Measurements from ENCODE around the gene ADAMTS14.

The ADAMTS14 gene

GRCh38 chr10:70771311-70772194 lies 99.2 kb downstream of the ADAMTS14 start:
- no peak for DNase-seq (ENCODE audit: low spot score)

GRCh38 chr10:70772627-70773026 lies 100.3 kb downstream of the ADAMTS14 start:
- no peak for DNase-seq (ENCODE audit: low spot score)

DNA sequence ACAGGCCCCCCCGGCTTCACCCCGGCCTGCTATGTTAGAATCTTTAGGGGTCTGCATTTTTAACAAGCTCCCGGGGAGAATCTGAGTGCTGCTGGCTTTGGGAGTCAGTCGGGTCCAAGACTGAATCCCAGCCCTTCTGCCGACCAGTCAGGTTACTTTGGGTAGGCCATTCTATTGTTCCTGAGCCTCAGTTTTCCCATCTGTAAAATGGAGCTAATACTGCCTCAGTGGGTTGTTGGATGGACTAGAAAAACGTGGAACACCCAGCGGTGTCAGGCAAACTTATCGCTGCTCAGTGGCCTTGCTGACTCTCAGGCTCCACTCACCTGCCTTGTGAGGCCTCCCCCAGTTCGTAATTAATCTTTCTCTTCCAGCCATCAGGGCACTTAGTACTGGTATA lies 101.2 kb downstream of the ADAMTS14 start:
- no peak for DNase-seq (ENCODE audit: low spot score)

GRCh38 chr10:70773965-70774809 lies 101.9 kb downstream of the ADAMTS14 start:
- no peak for DNase-seq (ENCODE audit: low spot score)

DNA sequence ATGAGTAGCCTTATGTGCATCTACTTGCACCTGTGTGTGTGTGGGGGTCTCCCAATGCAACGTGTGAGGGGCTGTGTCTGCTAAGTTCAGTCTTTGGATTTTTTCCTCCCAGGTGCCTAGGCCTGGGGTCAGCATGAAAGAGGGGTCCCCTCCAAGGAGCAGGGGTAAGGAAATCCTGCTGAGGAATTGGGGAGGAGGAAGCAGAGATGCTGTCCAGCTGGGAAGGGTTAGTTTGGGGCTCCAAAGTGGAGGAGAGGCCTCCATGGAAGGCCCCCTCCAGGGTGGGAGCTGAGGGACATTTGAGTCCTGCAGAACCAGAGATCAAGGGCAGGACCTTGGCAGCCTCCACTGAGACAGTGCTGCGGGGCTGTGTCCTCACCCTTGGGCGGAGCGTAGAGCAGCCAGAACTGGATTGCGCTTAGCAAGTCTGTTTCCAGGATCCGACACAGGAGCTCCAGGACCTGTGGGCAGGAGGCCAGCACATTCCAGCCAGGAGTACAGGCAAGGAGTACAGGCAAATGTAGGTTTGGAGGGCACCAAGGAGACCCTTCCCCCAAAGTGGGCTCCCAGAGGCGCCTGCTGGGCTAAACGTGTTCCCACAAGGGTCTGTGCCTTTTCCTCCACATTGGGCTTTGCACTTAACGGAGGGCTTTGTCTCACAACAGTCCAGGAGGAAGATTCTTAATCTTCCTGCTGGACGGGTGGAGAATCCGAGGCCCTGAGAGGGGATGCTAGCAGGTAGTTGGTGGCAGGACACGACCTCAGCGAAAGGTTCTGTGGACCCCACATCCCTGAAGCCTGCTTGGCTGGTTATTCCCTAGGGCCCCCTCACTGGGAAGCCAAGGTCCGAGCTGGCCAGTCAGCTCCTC lies 102.7 kb downstream of the ADAMTS14 start:
- DNase-seq (ENCODE audit: low spot score): no peak

DNA sequence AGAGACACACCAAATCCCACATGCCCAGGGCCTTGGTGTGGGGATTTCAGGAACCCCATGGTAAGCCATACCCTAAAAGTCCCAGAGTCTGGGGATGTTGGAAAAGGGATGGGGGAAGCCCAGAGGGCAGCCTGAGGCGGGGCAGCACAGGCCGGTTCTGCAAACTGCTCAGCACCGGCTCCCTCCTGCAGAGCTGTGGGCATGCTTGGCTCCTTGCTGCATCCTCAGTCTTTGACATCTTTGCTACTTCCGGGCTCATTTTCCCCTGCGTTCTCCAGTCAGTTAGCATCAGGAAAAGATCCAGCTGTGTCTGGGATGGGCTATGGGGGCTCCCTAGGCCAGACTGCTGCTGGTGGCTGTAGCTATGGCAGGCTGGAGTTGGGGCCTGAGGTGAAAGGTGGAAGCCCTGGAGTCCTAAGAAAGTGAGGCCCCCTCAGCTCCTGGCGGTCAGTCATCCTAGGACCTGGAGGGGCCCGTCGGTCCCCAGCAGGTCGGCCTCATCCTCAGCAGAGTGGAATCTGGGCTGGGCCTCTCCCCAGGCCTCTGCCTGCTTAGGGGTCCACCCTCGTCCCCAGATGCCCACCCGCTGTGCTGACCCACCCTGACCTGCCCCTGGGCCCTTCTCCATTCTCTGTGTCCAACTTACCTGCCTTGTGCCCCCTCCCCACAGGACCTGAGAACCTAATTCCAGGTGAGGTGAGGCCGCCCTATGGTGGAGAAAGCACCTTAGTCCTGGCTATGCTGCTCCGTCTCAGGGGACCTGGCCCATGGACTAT lies 103.6 kb downstream of the ADAMTS14 start:
- DNase-seq (ENCODE audit: low spot score): no peak

- DNase-seq (ENCODE audit: low spot score): no peak
Measured at GRCh38 chr10:70776455-70777005, 104.2 kb downstream of the ADAMTS14 start.

- no peak for DNase-seq (ENCODE audit: low spot score)
Measured at GRCh38 chr10:70777063-70777875, 105.0 kb downstream of the ADAMTS14 start.

DNA sequence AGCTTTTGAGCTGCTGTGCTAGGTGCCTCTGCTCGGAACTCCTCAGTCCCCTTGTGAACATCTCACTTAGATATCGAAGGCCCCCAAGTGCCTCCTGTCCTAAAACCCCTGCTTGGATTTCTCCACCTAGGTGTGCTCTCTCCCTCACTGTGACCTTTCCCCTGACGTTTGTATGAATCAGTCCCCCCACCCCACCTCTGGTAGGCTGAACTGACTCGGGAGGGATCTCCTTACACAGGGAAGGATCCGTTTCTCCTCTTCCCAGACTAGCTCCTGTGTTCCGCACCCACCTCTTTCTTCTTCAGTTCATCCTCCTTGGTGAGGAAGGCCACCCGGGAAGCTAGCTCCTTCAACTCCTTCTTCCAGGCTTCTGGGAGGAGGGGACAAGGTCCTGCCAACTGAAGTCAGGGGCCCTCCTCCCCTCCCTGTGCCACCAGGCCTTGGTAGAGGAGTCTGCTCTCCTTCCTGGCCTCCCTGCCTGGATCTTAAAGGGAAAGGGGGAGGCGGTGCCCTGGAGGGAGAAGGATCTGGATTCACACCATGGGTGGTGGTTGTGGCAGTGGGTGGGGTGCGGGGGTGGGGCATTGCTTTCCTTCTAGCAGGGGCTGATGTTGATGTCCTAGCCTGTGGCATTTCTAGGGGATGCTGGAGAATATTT lies 106.1 kb downstream of the ADAMTS14 start:
- no peak for DNase-seq (ENCODE audit: low spot score)

DNA sequence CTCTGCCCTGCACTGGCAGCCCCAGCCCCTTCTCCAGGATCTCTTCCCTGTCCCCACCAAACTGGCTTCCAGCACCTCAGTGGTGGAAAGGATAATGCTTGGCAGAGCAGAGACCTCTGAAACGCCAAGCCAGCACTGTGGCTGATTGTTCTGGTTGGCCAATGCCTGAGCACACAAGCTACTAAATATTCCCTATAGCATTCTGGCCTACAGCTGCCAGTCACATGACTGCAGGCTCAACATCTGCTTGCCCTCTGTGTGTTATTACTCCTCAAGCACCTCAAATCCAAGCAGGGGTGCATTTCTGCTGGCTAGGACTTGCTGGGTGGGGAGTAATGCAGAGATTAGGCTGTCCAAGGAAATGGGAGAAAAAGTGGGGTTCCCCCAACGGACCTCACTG lies 106.8 kb downstream of the ADAMTS14 start:
- no peak for DNase-seq (ENCODE audit: low spot score)

DNA sequence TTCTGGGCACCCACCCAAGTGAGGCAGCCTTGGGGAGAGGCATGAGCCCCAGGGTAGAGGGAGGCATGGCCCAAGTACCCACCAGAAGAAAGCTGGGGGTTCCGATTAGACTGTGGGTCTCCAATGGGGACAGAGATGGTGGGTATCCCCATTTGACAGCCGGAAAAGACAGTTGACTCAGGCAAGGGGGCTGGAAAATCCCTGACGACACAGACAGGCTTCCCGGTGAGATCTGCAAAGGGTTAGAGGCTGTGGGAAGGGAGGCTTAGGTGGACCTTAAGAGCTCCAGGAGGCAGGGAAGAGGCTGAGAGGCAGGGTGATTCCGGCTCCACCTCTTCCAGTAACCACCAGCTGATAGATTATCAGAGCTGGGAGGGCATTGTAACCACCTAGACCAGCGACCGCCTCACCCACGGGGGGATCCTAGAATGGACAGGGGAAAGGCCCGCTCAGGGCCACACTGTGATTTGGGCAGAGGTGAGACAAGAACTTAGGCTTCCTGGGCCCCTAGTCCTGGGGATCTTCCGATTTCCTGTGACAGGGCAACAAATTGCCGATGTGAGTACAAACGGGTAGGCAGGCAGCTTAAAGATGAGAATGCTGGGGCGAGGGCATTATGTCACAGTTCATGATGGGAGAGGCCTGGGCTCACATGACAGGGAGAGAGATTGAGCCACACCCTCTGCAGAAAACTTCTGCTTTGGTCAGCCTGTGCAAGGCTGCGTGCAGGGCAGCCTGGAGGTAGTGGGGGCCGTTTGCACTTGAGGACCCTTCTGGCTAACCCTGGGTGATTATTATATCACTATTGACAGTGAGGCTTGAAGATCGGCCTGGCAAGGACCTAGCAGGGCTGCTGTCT lies 107.4 kb downstream of the ADAMTS14 start:
- DNase-seq (ENCODE audit: low spot score): no peak

- DNase-seq (ENCODE audit: low spot score): no peak
Measured at GRCh38 chr10:70780370-70780760, 108.1 kb downstream of the ADAMTS14 start.

DNA sequence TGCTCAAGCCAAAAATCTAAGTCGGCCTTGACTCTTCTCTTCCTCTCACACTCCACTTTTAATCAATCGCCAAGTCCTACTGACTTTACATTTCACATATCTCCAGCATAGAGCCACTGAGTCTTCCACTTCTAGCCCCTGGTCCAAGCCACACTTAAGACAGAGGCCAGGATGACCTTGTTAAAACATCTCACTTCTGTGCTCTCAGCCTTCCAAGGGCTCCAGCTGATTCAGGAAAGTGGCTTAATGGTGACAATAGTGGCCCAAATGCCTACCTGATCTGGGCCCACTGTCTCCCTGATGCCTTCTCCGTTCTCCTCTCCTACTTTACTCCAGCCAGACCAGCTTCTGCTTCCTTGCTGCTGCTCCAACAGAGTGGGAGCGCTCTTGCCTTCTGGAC lies 108.5 kb downstream of the ADAMTS14 start:
- no peak for DNase-seq (ENCODE audit: low spot score)

DNA sequence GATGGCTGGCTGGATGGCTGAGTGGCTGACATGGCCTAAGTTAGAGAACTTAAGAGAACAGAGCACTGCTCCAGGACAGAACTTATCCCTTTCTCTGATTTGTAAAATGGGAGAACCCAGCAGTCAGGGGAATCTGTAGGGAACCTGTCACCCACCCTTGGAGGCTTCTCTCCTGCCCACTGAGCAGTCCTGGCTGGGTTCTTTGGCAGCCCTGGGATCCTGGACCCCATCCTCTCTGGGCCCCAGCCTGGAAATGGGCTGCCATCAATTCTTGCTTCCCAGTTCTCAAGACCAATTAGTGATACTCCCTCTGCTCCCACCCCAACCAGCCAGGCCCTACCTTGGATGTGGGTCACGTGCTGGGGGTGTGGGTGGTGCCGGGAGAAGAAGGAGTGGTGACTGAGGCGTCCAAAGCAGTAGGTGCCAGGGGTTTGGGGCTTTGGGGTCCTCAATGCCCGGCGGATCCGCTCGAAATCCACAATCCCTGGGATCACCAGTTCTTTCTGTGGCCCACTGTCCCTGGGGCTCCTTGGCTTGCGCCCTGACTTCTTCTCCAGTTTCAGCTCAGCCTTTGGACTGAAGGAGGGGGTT lies 109.2 kb downstream of the ADAMTS14 start:
- DNase-seq (ENCODE audit: low spot score): no peak

GRCh38 chr10:70782086-70782745 lies 109.9 kb downstream of the ADAMTS14 start:
- DNase-seq (ENCODE audit: low spot score): no peak

- DNase-seq (ENCODE audit: low spot score): no peak
Measured at GRCh38 chr10:70782746-70783680, 110.7 kb downstream of the ADAMTS14 start.

GRCh38 chr10:70784016-70784415 lies 111.7 kb downstream of the ADAMTS14 start:
- no peak for DNase-seq (ENCODE audit: low spot score)

Measured in HuH-7 (cell line).